Head of caudate nucleus (tissue), 42 donors: ENCODE measurements around the gene SLC1A5.
"Not testable (repeated sequence)": the region's sequence is repeated elsewhere in the genome, so short reads cannot be mapped to it uniquely, and the experiment has no call there.

ENCODE experiments used
- DNase-seq, 42 donors: peaks; one replicate each; pipeline versions ENCODE4 v3.0.0 to v3.0.0-alpha.2; 2020 to 2021; ENCODE audit warnings: mixed read lengths in 7 of 42
- intact Hi-C: fragments of 100-400 bp; cut with DNase I; formaldehyde crosslinking; loops from one replicate; pipeline ENCODE4 v1.15.0; 2022

SLC1A5 gene

GRCh38 chr19:46788262-46788967 is at the start of gene SLC1A5:
SLC1A5 (minus strand) TSS chr19:46788594; CDS start chr19:46787965, 629 bp downstream.
- intact Hi-C loops: no loop called here
- DNase-seq: peak; percentile 71 to 90 (median 83)

GRCh38 chr19:46838160-46838559 is 49.8 kb upstream of the SLC1A5 start:
- intact Hi-C loops: loop anchor here (2.0 kb wide), 1 partner anchor 83 kb away; no protein-coding TSS in a partner anchor
- no peak for DNase-seq

GRCh38 chr19:46834984-46835383 is 46.6 kb upstream of the SLC1A5 start:
- DNase-seq: no peak
- intact Hi-C loops: no loop called here

- no peak for DNase-seq
- intact Hi-C loops: no loop called here
These were observed 45.7 kb upstream of the SLC1A5 start for GRCh38 chr19:46834121-46834520.

GRCh38 chr19:46830864-46831263 is 42.5 kb upstream of the SLC1A5 start:
- intact Hi-C loops: no loop called here
- no peak for DNase-seq

- intact Hi-C loops: no loop called here
- DNase-seq: no peak
These were observed 40.1 kb upstream of the SLC1A5 start for GRCh38 chr19:46828484-46828883.

GRCh38 chr19:46825731-46826055 is 37.3 kb upstream of the SLC1A5 start:
- intact Hi-C loops: no loop called here
- no peak for DNase-seq

GRCh38 chr19:46824890-46825730 is 36.7 kb upstream of the SLC1A5 start:
- intact Hi-C loops: no loop called here

GRCh38 chr19:46823049-46823448 is 34.7 kb upstream of the SLC1A5 start:
- DNase-seq: no peak
- intact Hi-C loops: no loop called here

More at GRCh38 chr19:46824890-46825730, 36.7 kb upstream of the SLC1A5 start:
- DNase-seq: peak in 10 of 42 donors; percentile 4 to 47 (median 21)

- DNase-seq, intact Hi-C loops: not testable (repeated sequence)
These were observed 34.0 kb upstream of the SLC1A5 start for GRCh38 chr19:46822410-46822787.

- DNase-seq: peak in 1 of 42 donors; percentile 15
- intact Hi-C loops: no loop called here
These were observed 33.4 kb upstream of the SLC1A5 start for GRCh38 chr19:46821512-46822409.

GRCh38 chr19:46818812-46819211 is 30.4 kb upstream of the SLC1A5 start:
- no peak for DNase-seq
- intact Hi-C loops: no loop called here

- intact Hi-C loops: no loop called here
- DNase-seq: no peak
These were observed 27.6 kb upstream of the SLC1A5 start for GRCh38 chr19:46815833-46816627.

- DNase-seq: peak in 6 of 42 donors; percentile 8 to 45 (median 24)
- intact Hi-C loops: no loop called here
These were observed 25.5 kb upstream of the SLC1A5 start for GRCh38 chr19:46813839-46814358.

- intact Hi-C loops: no loop called here
- DNase-seq: no peak
These were observed 24.8 kb upstream of the SLC1A5 start for GRCh38 chr19:46812977-46813838.

GRCh38 chr19:46809534-46810272 is 21.3 kb upstream of the SLC1A5 start:
- intact Hi-C loops: no loop called here

GRCh38 chr19:46806656-46807055 is 18.3 kb upstream of the SLC1A5 start:
- DNase-seq: no peak
- intact Hi-C loops: no loop called here

More at GRCh38 chr19:46809534-46810272, 21.3 kb upstream of the SLC1A5 start:
- DNase-seq: no peak
